HL-60/S4 treated with retinoic acid at 250 ng/mL for 4 days and 3 days (cell line): ENCODE results near the gene SENP5.

Experiments
- in situ Hi-C: fragments of 300-500 bp; cut with MboI; formaldehyde crosslinking; loops from 2 replicates; pipeline ENCODE4 v1.7.0; 2022; ENCODE audit warnings: low sequenced_read_pairs

SENP5 gene

DNA sequence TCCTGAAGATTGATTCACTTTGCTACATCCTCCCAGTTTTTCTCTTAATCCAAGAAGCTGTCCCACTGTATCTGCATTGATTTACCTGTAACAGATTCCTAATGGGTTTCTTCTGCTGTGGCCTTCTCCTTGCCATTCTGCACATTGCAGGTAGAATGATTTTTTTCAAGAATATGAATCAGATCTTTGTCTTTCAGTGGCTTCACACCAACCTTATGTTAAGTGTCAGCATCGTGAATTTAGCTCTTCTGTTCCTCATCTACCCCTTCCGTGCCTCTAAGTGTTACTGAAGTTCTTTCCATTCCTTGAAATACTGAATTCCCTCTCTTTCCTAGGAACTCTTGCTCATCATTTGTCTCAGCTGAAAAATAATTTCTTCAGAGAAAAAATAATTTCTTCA lies 7.5 kb downstream of the SENP5 start:
- in situ Hi-C loops = no loop called here

DNA sequence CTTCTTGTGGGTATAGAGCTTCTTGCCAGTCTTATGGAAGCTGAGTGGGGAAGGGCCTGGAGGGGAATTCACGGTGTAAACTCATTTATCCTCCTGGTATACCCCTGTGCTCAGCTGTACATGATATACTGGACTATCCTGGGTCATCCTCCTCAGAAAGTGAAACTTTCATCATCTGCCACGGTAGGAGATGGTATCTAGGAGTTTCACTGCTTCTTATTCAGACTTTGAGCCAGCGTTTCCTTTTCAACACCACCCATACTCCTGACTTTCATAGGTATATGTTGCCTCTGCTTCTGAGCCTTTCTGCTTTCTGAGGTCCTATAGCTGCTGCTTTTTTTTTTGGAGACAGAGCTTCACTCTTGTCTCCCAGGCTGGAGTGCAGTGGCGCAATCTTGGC lies 15.6 kb downstream of the SENP5 start:
- in situ Hi-C loops = no loop called here

DNA sequence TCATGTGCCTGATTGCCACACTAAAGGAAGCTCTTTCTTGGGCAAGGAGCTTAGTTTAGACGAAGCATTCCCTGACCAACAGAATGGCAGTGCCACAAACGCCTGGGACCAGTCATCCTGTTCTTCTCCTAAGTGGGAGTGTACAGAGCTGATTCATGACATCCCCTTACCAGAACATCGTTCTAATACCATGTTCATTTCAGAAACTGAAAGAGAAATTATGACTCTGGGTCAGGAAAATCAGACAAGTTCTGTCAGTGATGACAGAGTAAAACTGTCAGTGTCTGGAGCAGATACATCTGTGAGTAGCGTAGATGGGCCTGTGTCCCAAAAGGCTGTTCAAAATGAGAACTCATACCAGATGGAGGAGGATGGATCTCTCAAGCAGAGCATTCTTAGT lies 18.4 kb downstream of the SENP5 start:
- in situ Hi-C loops = no loop called here

DNA sequence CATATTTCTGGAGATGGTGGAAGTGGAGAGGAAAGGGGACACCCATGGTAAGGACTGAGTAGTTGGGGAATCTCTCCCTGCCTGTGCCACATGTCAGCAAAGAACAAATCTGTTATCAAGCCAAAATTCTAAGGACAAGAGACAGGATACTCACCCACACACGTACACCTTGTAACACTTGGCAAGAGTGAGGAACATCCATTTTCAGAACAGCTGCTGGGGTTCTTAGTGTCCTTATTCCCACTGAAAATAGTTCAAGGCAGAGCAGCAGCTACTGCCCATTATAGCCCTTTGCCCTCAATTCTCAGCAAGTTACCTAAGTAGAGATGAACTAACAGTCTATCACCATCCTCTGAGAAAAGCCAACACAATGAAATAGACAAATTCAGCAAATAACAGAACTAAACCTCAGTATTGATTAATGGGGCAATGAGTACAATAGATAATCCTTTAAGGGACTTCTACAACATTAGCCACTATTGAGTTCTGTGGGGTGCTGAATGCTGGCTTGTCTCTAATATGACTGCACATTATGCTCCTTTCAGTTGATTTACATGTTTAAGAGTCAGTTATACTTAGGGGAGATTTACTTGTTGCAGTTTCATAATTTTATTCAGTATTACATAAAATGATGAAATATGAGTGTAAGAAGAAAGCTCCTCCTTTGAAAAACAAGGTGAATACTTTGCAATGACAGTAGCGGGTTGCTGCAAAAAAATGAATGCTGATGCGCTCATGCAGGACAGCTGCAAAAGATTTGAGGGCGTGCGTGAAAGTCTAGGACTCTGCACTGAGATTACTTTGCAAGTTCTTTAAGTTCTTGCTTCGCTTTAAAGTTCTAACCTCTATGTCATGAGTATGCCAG lies 22.4 kb downstream of the SENP5 start:
- in situ Hi-C loops = no loop called here

DNA sequence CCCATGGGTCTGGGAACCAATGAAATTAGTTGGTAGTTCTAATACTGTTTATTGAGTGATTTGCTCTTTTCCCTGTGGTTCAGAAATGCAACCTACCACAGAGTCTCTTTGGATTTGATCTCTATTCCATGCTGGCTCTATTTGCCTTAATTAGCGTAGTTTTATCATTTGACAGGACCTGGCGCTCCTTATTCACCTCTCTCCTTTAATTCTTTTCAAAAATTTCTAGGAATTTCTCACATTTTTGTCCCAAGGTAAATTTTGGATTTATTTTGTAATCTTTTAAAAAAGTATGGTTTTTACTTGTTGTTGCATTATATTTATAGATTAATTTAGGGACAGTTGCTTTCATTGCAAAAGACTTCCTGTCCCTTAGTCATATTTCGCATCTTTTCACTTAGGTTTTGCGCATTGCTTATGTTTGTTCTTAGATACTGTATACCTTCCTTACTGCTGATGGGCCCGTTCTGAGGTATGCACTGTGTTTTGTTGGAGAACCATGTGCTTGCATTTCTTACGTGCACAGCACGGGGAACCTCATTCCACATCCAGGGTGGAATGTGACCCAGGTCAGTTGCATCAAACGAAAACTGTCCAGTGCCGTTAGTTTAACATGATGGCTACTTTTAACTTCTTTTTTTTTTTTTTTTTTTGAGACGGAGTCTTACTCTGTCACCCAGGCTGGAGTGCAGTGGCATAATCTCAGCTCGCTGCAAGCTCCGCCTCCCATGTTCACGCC lies 27.0 kb downstream of the SENP5 start:
- in situ Hi-C loops = no loop called here

DNA sequence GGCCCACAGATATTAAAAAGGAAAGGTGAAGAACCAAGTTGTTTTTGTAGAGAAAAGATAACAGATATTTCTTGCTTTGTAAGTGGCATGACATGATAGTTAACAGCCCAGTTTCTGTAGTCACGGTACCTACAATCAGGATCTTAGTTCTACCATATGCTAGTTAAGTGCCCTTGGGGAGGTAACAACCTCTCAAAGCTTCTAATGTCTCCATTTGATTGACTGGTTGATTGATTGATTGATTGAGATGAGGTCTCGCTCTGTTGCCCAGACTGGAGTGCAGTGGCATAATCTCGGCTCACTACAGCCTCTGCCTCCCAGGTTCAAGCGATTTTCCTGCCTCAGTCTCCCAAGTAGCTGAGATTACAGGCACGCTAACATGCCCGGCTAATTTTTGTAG lies 28.5 kb downstream of the SENP5 start:
- in situ Hi-C loops = no loop called here

DNA sequence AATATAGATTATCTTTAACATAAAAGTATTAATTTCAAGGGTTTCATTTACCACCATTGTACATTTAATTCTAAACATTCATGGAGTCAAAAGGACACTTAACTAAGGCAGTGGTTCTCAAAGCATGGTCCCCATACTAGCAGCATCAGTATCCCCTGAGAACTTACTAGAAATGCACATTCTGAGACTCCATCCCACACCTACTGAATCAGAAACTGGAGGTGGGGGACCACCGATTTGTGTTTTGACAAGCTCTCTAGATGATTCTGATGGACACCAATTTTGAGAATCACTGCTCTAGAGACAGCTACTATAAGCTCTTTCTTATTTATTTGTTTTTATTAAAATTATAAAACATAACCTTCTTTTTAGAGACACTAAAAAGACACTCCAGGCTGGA lies 34.0 kb downstream of the SENP5 start:
- in situ Hi-C loops = no loop called here

DNA sequence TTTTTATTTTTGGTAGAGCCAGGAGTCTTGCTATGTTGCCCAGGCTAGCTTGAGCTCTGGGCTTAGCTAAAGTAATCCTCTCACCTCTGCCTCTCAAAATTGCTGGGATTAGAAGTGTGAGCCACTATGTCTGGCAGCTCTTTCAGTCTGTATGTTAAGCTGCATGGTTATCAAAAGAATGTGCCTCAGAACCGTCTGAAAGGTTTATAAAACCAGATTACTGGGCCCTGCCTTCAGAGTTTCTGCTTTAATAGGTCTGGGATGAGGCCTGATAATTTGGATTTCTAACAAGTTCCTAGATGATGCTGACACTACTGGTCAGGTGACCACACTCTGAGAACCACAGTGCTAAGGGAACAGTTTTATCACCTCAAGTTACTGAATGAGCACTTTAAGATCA lies 34.6 kb downstream of the SENP5 start:
- in situ Hi-C loops = no loop called here

DNA sequence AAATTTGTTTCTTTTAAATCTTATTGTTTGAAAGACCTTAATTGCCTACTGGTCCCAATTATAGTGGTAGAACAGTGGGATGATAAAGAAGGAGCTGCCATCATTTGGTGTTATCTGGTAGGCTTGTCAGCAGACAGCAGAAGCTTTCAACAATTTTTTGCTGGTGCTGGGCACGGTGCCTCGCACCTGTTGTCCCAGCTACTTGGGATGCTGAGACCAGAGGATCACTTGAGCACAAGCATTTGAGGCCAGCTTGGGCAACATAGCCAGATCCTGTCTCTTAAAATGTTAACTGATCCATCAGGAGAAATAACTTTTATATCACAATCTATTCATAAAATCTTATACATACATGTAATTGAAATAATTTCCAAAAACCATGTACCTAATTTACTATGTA lies 36.0 kb downstream of the SENP5 start:
- in situ Hi-C loops = no loop called here

DNA sequence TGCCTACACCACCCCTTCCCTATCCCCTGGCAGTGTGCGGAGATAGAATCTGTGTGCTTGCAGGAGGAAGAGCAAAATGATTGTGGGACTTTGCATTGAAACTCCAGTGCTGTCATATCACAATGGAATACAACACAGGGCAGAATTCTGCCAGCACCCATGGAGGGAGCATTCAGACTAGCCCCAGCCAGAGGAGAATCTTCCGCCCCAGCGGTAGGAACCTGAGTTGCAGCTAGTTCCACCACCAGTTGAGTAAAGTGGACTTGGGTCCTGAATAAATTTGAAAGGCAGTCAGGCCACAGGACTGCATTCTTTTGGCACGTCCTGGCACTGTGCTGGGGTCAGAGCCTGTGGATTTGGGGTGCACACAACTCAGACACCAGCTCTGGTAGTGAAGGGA lies 47.1 kb downstream of the SENP5 start:
- in situ Hi-C loops = no loop called here

DNA sequence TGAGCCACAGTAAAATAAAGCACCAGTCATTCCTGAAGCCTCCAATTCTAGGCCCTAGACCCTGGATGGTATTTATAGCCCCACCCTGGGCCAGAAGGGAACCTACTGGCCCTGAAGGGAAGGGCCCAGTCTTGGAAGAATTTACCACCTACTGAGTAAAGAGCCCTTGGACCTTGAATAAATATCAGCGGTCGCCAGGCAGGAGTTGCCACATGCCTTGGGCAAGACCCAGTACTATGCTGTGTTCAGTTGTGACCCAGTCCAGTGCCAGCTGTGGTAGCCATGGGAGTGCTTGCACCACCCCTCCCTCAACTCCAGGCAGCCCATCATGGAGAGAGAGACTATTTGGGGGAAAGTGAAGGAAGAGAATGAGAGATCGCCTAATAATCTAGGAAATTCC lies 47.7 kb downstream of the SENP5 start:
- in situ Hi-C loops = no loop called here

DNA sequence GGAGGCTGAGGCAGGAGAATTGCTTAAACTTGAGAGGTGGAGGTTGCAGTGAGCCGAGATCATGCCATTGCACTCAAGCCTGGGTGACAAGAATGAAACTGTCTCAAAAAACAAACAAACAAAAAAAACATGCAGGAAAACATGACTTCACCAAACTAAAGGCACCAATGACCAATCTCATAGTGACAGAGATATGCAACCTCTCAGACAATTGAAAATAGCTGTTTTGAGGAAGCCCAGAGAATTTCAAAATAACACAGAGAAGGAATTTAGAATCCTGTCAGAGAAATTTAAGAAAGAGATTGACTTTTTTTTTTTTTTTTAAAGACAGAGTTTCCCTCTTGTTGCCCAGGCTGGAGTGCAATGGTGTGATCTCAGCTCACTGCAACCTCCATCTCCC lies 48.5 kb downstream of the SENP5 start:
- in situ Hi-C loops = no loop called here

DNA sequence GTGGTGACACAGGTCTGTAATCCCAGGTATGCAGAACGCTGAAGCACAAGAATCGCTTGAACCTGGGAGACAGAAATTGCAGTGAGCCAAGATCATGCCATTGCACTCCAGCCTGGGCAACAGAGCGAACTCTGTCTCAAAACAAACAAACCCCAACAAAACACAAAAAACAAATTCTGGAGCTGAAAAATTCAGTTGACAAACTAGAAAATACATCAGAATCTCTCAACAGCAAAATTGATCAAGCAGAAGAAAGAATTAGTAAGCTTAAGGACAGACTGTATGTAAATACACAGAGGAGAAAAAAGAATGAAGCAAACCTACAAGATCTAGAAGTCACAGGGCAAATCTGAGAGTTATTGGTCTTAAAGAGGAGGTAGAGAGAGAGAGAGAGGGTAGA lies 49.3 kb downstream of the SENP5 start:
- in situ Hi-C loops = no loop called here

DNA sequence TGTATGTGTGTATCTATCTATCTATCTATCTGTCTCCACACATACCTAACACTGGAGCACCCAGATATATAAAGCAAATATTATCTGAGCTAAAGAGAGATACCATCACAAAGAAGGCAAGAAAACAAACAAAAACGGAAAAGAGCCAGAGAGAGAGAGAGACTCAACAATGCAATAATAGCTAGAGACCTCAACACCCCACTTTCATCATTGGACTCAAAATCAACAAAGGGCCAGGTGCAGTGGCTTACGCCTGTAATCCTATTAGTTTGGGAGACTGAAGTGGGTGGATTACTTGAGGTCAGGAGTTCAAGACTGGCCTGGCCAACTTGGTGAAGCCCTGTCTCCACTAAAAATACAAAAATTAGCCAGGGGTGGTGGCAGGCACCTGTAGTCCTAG lies 51.2 kb downstream of the SENP5 start:
- in situ Hi-C loops = no loop called here

DNA sequence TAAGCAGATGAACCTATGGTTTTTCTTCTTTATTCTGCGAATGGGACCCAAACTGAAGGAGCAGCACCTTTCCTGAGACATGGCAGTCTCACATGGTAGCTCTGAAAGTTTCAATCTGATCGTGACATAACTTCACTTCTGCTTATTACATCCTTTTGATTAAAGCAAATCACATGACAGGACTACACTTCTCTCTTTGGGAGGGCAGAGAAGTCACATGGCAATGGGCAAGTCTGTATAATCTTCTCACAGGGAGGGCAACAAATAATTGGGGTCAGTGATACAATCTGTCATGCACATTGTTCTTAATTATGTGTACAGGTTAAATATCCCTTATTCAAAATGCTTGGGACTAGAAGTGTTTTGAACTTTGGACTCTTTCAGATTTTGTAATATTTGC lies 53.0 kb downstream of the SENP5 start:
- in situ Hi-C loops = no loop called here

DNA sequence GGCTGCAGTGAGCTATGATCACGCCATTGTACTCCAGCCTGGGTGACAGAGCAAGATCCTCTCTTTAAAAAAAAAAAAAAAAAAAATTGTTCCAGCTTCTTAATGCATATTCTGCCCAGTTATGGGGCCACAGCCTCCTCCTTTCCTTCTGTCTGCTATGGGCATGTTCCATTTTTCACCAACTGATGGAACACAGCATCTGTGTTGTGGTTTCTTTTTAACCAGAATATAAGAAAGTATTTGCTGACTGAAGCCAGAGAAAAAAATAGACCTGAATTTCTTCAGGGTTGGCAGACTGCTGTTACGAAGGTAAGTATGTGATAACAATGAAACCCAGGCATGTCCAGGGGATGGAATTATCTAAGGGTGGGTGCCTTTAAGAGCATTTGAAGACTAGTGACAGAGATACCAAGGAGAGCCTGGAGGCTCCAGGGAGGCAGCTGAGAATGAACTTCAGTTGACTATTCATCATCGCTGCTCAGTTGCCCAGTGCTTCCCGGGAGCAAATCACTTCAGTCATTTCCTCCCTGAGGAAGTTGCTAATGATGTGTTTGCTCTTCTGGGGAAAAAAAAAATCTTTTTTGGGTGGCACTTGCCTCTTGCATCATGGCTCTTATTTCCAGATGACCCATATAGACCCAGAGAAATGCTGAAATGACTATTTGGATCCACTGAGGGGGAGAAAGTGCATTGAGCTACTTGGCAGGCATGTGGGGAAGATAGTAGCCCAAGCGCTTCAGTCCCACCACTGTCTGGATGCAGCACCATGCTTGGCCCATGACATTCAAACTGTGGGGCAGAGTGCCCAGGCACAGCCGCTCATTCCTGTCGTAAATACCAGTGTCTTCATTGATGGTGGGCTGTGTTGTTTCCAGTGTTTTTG lies 60.1 kb downstream of the SENP5 start:
- in situ Hi-C loops = no loop called here

DNA sequence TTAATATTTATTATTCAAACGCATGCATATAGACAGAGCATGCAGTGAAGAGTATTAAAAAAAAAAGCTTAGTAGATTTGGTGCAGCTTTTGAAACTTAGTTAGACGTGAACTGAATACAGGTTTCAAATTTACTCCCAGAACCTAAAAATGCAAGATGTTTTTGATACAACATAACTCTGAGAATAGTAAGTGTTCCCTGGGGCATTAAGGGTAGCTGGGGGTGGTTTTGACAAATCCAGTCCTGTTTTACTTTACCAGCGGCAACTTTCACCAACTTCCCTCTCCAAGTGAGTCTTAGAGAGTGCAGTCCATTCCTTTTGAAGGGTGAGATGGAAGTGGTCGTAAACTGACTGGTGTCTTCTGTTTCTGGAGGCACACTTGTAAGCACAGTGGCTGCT lies 63.4 kb downstream of the SENP5 start:
- in situ Hi-C loops = no loop called here

DNA sequence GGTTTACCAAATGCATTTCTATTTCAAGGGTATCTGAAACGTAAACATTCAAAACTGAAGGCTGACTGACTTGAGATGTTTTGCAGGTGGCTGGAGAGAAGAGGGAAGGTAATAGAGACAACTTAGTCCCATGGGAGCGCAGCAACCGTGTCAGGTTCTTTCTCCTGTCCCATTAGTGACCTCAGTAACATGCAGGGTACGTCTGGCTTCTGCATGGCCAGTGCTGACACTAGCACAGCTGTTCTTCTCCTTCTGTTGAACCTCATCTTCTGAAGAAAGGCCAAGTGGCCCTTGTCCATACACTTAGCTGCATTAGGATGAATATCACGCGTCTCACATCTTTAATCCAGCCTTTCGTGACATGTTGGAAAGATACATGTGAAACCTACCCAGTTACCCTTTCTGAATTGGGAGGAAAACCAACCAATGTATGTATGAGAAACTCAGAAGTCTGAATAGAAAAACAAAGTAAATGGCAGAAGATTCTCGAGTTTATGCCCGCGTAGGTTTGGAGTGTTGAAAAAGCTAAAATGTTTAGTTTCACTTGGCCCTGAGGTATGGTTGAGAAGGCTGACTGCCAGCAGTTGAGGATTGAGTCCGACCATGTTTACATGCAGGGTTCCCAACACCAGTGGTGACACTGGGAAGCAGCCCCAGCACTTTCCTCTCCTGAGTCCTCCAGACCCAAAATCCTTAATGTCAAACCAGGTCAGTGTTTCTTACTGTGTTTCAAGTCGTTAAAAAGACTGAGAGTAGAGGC lies 64.3 kb downstream of the SENP5 start:
- in situ Hi-C loops = no loop called here

DNA sequence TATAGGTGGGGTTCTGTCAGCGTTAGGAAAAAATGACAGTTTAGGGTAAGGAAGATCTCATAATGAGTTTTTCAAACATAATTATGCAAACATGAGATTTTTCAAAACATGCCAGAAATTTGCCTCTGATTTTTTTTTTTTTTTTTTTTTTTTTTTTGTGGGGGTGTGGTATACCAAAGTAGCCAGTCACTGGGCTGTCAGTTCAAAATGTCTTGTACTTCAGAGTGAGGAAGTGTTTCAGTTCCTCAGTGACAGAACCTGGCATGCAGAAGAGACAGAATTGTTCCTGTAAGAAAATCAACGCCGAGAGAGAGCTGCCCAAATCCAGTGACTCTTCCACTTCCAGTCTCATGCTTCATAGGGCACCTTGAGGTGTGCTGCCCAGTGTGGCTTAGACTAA lies 64.9 kb downstream of the SENP5 start:
- in situ Hi-C loops = no loop called here

DNA sequence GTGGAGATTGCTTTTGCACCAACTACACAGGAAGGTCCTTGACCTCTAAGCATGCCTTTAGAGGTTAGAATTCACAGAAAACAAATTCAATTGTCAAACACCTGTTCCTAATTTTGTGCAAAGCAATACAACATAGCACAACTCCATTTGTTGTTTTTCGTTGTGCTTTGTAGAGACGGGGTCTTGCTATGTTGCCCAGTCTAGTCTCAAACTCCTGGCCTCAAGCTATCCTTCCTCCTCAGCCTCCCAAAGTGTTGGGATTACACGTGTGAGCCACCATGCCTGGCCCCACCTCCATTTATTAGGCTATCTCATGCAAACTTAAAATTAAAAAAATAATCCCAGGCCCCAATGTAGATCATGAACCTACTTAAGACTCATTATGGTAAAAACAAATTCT lies 68.6 kb downstream of the SENP5 start:
- in situ Hi-C loops = no loop called here

DNA sequence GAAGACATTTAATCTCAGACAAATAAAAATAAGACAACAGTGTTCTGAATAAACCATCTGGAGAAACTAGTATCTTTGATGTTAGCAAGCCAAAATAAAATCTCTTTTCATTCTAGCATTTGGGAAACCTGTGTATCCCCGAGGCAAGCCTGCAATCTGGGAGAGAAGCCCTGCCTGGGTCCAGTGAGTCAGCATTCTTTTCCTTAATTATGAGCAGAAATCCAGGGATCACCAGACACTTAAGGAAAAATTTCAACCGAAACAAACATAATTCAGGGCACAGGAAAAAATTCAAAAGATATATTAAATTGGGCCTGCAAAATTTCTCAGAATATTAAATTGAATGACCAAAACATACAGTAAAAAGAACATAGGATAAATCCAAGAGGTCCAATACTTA lies 70.4 kb downstream of the SENP5 start:
- in situ Hi-C loops = no loop called here
